GM12875 (cell line): ENCODE results near the gene PHLPP2.
"Not testable (repeated sequence)": the region's sequence is repeated elsewhere in the genome, so short reads cannot be mapped to it uniquely, and the experiment has no call there.

Experiments used
- H3K4me3 ChIP-seq: one replicate; pipeline ENCODE4 v1.5.1; 2011; ENCODE audit warnings: low read depth, low read length, control low read depth
- CTCF ChIP-seq: IDR thresholded peaks from 2 replicates; pipeline ENCODE4 v1.5.1; 2011; ENCODE audit warnings: low read depth, mild to moderate bottlenecking, control low read depth, inconsistent platforms, low read length, moderate library complexity, borderline replicate concordance; ENCODE audit not compliant: insufficient read depth

PHLPP2 gene

GRCh38 chr16:71623597-71623996 is 100.9 kb downstream of the PHLPP2 start:
- no peak for TF ChIP-seq CTCF
- H3K4me3 ChIP-seq, result no peak overlapping the region

- no peak overlapping the region for H3K4me3 ChIP-seq
- no peak for TF ChIP-seq CTCF
Measured at GRCh38 chr16:71622088-71622487, 102.4 kb downstream of the PHLPP2 start.

- no peak for TF ChIP-seq CTCF
- H3K4me3 ChIP-seq, result no peak overlapping the region
Measured at GRCh38 chr16:71618429-71618828, 106.1 kb downstream of the PHLPP2 start.

GRCh38 chr16:71614956-71615355 is 109.5 kb downstream of the PHLPP2 start:
- not testable (repeated sequence) for H3K4me3 ChIP-seq

GRCh38 chr16:71610936-71611871 is 113.3 kb downstream of the PHLPP2 start:
- peak; percentile 99 for TF ChIP-seq CTCF
- no peak overlapping the region for H3K4me3 ChIP-seq

- TF ChIP-seq CTCF, result no peak
- no peak overlapping the region for H3K4me3 ChIP-seq
Measured at GRCh38 chr16:71610447-71610846, 114.1 kb downstream of the PHLPP2 start.

GRCh38 chr16:71609066-71609465 is 115.4 kb downstream of the PHLPP2 start:
- no peak for TF ChIP-seq CTCF
- H3K4me3 ChIP-seq, result no peak overlapping the region

GRCh38 chr16:71600822-71601221 is 123.7 kb downstream of the PHLPP2 start:
- no peak overlapping the region for H3K4me3 ChIP-seq
- no peak for TF ChIP-seq CTCF

- not testable (repeated sequence) for H3K4me3 ChIP-seq
Measured at GRCh38 chr16:71598426-71598825, 126.1 kb downstream of the PHLPP2 start.

GRCh38 chr16:71595340-71595826 is 129.1 kb downstream of the PHLPP2 start:
- H3K4me3 ChIP-seq, result not testable (repeated sequence)
